ENCODE measurements around the gene TMEM158. TPM values are rescaled to one million over a fixed set of nuclear protein-coding genes. Genes with fewer than 3 reads are reported as not detected.

TMEM158 gene
- total RNA-seq, 1 donor from 2014 or later: 2.7 TPM

DNA sequence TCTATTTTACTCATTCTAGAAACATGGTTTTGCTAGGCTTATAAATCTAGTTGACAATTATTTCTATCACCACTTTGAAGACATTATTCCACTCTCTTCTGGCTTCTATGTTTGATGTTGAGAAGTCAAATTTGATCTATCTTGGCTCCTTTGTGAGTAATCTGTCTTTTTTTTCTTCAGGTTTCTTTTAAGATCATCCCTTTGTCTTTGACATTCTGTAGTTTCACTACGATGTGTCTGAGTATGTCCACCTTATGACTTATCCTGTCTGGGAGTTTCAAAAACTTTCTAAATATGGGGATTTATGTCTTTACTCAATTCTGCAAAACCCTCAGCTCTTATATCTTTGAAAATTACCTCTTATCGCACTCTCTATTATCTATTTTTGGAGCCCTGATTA is 41.0 kb upstream of the TMEM158 start:
- H3K27ac ChIP-seq: no peak overlapping the region
- no peak overlapping the region for H3K4me3 ChIP-seq
- H3K36me3 Mint-ChIP-seq: no peaks in the 10 kb centered on the region
- H3K9me3 ChIP-seq (ENCODE audit: low read depth): no peaks in the 10 kb centered on the region
- H3K9ac ChIP-seq: no peak overlapping the region
- no peaks in the 10 kb centered on the region for H3K27me3 ChIP-seq
- no peaks in the 10 kb centered on the region for H3K4me1 ChIP-seq
- H3F3A ChIP-seq (ENCODE audit: low read depth): no peaks in the 10 kb centered on the region
- no peak overlapping the region for H3K4me3 Mint-ChIP-seq
- no peak overlapping the region for H2AFZ ChIP-seq (replicated peaks)
- no peak overlapping the region for H3K27ac Mint-ChIP-seq
- no peak overlapping the region for H3K4me2 ChIP-seq
- no peaks in the 10 kb centered on the region for H3K27me3 Mint-ChIP-seq (ENCODE audit: insufficient read depth, low read depth)
- no peaks in the 10 kb centered on the region for H3K9me3 Mint-ChIP-seq
- H3K36me3 ChIP-seq: no peaks in the 10 kb centered on the region
- H3K79me2 ChIP-seq (ENCODE audit: low read depth): no peaks in the 10 kb centered on the region
- no peaks in the 10 kb centered on the region for H4K20me1 ChIP-seq (ENCODE audit: low read depth)
- TF ChIP-seq, protein P1, sequence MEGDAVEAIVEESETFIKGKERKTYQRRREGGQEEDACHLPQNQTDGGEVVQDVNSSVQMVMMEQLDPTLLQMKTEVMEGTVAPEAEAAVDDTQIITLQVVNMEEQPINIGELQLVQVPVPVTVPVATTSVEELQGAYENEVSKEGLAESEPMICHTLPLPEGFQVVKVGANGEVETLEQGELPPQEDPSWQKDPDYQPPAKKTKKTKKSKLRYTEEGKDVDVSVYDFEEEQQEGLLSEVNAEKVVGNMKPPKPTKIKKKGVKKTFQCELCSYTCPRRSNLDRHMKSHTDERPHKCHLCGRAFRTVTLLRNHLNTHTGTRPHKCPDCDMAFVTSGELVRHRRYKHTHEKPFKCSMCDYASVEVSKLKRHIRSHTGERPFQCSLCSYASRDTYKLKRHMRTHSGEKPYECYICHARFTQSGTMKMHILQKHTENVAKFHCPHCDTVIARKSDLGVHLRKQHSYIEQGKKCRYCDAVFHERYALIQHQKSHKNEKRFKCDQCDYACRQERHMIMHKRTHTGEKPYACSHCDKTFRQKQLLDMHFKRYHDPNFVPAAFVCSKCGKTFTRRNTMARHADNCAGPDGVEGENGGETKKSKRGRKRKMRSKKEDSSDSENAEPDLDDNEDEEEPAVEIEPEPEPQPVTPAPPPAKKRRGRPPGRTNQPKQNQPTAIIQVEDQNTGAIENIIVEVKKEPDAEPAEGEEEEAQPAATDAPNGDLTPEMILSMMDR (IDR thresholded peaks at IDR 0.05): no peak
- no peak for TF ChIP-seq EZH2phosphoT487 (IDR thresholded peaks at IDR 0.05)
- no peak for TF ChIP-seq EZH2 (IDR thresholded peaks at IDR 0.05)
- peaks cover under 1% of the 10 kb centered on the region for H3K4me1 Mint-ChIP-seq
- no peak for DNase-seq (ENCODE audit: low spot score)

DNA sequence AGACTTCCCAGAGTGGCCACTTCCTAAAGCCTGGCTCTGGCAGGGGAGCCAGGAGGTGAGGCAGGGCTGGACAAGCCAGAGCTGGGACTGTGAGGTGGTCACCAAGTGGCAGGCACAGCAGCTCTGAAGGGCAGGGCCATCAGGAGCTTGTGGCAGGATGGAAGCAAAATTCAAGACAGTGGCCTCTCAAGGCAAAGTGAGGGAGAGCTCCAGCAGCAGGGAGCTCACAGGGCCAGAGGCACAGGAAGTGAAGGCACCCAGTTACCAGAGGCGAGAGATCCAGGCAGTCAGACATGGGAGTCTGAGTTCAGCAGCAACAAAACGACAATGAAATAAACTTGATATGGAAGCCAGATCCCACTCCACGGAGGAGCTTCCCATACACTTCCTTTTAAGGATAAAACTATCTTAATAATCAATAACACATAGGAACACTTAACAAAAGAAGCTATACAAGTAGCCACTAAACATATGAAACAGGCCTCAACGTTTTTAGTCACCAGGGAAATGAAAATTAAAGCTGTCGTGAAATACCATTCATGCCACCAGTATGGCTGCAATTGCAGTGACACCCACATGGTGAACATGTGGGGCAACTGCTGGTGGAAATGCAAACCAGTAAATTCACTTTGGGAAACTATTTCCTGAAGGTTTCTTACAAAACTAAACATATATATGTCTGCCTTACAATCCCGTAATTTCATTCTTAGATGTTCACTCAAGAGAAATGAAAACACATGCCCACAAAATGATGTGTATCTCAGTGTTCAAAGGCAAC is 35.4 kb upstream of the TMEM158 start:
- H3K9me3 Mint-ChIP-seq: no peaks in the 10 kb centered on the region
- Histone ChIP-seq H3K36me3 (no peaks in the 10 kb centered on the region), H3K27me3 (no peaks in the 10 kb centered on the region), H2AFZ (replicated peaks) (no peak overlapping the region), H3K4me1 (no peaks in the 10 kb centered on the region), H3K27ac (no peak overlapping the region), H3F3A (ENCODE audit: low read depth) (no peaks in the 10 kb centered on the region), H3K9ac (no peak overlapping the region), H3K4me3 (no peak overlapping the region), H3K4me2 (no peak overlapping the region), H3K79me2 (ENCODE audit: low read depth) (no peaks in the 10 kb centered on the region), H4K20me1 (ENCODE audit: low read depth) (no peaks in the 10 kb centered on the region), H3K9me3 (ENCODE audit: low read depth) (no peaks in the 10 kb centered on the region)
- H3K4me1 Mint-ChIP-seq: peaks cover 4% of the 10 kb centered on the region
- no peaks in the 10 kb centered on the region for H3K36me3 Mint-ChIP-seq
- TF ChIP-seq, protein P1 (IDR thresholded peaks at IDR 0.05): no peak
- no peak for TF ChIP-seq EZH2phosphoT487 (IDR thresholded peaks at IDR 0.05)
- TF ChIP-seq EZH2 (IDR thresholded peaks at IDR 0.05): no peak
- no peak for DNase-seq (ENCODE audit: low spot score)
- H3K27me3 Mint-ChIP-seq (ENCODE audit: insufficient read depth, low read depth): peaks cover 2% of the 10 kb centered on the region
- no peak overlapping the region for H3K4me3 Mint-ChIP-seq
- no peak overlapping the region for H3K27ac Mint-ChIP-seq

DNA sequence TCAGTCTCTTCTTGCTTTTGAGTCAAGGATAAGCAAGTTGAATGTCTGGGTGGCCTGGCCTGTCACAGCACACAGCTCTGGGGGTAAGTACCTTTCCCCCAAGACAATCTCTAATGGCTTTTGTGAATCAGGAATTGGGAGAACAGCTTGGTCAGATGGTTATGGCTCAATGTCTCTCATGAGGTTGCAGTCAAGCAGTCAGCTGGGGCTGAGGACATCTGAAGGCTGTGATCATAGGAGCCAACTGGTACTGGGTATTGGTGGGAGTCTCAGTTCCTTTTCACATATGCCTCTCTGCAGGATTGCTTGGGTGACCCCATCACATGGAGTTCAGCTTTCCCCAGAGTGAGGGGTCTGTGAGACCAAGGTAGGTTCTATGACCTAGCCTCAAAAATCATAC is 33.0 kb upstream of the TMEM158 start:
- H3K27ac Mint-ChIP-seq: no peak overlapping the region
- no peaks in the 10 kb centered on the region for H3K36me3 ChIP-seq
- no peaks in the 10 kb centered on the region for H3K79me2 ChIP-seq (ENCODE audit: low read depth)
- H3K4me2 ChIP-seq: no peak overlapping the region
- no peaks in the 10 kb centered on the region for H3K27me3 ChIP-seq
- no peaks in the 10 kb centered on the region for H3K4me1 ChIP-seq
- H2AFZ ChIP-seq (replicated peaks): no peak overlapping the region
- H3K27ac ChIP-seq: no peak overlapping the region
- H3K9me3 ChIP-seq (ENCODE audit: low read depth): no peaks in the 10 kb centered on the region
- H3K9me3 Mint-ChIP-seq: no peaks in the 10 kb centered on the region
- H3F3A ChIP-seq (ENCODE audit: low read depth): no peaks in the 10 kb centered on the region
- H3K36me3 Mint-ChIP-seq: no peaks in the 10 kb centered on the region
- no peaks in the 10 kb centered on the region for H4K20me1 ChIP-seq (ENCODE audit: low read depth)
- no peak overlapping the region for H3K4me3 Mint-ChIP-seq
- peaks cover 3% of the 10 kb centered on the region for H3K27me3 Mint-ChIP-seq (ENCODE audit: insufficient read depth, low read depth)
- no peak overlapping the region for H3K4me3 ChIP-seq
- no peak for DNase-seq (ENCODE audit: low spot score)
- H3K9ac ChIP-seq: no peak overlapping the region
- peaks cover 4% of the 10 kb centered on the region for H3K4me1 Mint-ChIP-seq
- TF ChIP-seq, protein P1 (IDR thresholded peaks at IDR 0.05): no peak
- TF ChIP-seq EZH2phosphoT487 (IDR thresholded peaks at IDR 0.05) (no peak), EZH2 (IDR thresholded peaks at IDR 0.05) (no peak)
